GM18951 (cell line): ENCODE data around the gene CCL23.
"Not testable (repeated sequence)": the region's sequence is repeated elsewhere in the genome, so short reads cannot be mapped to it uniquely, and the experiment has no call there.

Experiments
- POLR2A ChIP-seq: IDR thresholded peaks from 4 replicates; pipeline ENCODE4 v1.6.1; 2011; ENCODE audit warnings: mild to moderate bottlenecking; ENCODE audit not compliant: insufficient read length, insufficient read depth; ENCODE audit errors: extremely low read depth
- in situ Hi-C: fragments of 300-500 bp; cut with MboI; formaldehyde crosslinking; loops from one replicate; pipeline ENCODE4 v1.12.0; 2022; ENCODE audit warnings: low sequenced_read_pairs, mixed read lengths, inconsistent platforms; ENCODE audit not compliant: unreplicated experiment

CCL23 gene

DNA sequence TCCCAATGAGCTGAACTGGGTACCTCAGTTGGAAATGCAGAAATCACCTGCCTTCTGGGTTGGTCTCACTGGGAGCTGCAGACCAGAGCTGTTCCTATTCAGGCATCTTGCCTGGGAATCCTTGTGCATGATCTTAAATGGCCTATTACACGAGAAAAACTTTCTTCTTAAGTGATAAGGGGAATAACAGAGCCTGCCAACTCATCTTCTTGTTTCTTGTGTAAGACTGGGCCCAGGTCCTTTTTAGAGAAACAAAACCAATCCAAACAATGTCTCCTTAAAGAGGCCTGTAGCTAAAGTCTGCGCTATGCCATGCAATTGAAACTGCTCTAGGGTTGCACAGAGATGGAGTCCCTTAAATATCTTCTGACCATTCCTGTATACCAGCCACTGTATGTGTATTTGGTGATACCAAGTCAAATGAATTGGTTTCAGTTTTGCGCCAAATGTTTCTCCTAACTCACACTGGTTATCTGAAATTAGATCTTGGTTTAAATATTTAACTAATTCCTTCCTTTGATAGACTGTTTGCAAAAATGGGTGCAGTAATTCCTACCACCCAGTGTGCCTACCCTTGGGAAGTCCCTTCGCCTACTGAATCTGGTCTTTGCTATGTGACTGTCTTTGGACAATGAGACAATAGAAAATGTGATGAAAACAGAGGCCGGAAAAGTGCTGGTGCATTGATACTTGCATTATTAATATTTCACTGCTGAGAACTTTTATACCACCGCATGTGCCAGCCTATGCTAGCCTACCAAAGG, 6.5 kb upstream of the CCL23 start:
- in situ Hi-C loops: no loop called here
- no peak for TF ChIP-seq POLR2A

DNA sequence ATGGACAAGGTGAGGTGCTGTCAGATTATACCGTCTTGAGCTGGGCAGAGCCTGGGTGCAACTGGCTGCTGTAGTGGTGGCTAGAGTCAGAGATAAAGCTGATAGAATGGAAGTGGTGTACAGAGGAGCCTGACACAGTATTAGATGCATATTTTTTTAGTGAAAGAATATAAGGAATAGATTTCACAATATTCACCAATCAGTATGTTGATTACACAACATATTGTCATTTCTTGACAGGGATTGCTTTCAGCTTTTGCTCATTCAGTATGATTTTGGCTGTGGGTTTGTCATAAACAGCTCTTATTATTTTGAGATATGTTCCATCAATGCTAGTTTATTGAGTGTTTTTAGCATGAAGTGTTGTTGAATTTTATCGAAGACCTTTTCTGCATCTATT, 1.7 kb upstream of the CCL23 start:
- TF ChIP-seq POLR2A: no peak
- in situ Hi-C loops: no loop called here

DNA sequence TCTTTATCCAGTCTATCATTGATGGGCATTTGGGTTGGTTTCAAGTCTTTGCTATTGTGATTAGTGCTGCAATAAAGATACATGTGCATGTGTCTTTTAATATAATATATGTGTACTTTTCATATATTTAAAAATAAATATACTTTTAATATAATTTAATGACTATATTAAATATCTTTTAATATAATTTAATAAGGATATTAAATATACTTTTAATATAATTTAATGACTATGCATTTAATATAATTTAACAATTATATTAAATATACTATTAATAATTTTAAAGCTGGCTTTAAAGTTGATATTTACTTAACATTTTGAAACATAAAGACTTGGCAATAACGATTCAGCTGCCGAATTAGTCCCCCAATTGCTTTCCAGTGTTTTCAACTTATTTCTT, 1.2 kb downstream of the CCL23 start:
- no peak for TF ChIP-seq POLR2A
- in situ Hi-C loops: no loop called here

DNA sequence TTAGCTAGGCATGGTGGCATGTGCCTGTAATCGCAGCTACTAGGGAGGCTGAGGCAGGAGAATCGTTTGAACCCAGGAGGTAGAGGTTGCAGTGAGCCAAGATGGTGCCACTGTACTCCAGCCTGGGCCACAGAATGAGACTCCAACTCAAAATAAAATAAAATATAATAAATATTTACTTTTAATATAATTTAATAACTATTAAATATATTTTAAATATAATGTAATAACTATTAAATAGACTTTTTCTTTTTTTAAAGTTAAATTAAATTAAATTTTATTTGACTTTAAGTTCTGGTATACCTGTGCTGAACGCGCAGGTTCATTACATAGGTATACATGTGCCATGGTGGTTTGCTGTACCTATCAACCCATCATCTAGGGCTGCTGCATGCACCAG, 1.9 kb downstream of the CCL23 start:
- in situ Hi-C loops: not testable (repeated sequence)

DNA sequence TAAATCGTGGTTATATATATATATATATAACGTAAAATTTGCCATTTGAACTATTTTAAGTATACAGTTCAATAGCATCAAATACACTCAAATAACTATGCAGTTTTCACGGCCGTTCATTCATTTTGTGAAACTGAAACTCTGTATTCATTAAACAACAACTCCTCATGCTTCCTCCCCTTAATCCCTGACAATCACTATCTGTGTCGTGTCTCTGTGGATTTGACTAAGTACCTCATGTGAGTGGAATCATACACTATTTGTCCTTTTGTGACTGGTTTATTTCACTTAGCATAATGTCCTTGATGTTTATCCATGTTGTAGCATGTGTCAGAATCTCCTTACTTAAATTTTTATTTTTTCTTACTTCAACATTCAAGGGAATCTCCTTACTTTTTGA, 2.8 kb downstream of the CCL23 start:
- in situ Hi-C loops: no loop called here
- no peak for TF ChIP-seq POLR2A

DNA sequence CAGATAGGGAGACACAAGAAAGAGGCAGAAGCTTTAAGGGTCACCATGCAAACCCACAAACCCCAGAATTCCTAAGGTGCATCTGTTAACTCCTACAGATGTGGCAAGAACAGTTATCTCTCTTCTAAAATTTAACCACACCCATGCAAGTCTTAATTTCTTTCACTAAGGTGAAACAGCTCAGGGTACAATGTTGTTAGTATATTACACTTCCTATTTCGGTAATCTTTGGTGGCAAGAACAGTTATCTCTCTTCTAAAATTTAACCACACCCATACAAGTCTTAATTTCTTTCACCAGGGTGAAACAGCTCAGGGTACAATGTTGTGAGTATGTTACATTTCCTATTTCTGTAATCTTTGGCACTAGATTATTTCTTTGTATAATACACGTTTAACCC, 6.6 kb downstream of the CCL23 start:
- in situ Hi-C loops: no loop called here
- no peak for TF ChIP-seq POLR2A

DNA sequence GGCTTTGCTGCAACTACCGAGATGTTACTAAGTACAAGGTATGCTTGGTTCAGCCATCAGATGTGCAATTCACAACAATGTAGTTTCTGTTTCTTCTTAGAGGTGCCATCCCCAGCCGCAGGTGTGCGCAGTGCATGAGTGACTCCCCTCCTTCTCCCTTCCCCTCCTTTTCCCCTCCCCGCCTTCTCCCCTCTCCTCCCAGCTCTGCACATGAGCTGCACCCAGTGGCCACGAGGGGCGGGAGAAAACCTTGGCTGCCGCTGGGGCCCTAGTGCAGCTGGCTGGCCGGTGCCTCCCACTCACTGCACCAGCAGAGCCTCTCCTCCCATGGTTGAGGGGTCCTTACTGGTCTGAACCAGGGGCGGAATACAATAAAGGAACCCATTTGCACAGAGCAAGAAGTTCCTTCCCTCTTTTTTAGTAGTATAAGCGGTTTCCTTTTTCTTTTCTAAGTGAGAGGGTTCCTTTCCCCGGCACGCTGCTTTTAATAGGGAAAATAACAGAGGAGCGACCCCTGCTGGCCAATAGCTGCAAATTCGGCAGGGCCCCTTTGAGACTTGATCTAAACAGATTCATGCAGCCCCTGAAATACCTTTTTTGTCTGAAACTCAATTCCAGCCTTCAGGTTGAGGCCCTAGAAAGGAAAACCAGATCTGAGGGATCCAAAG, 8.6 kb downstream of the CCL23 start:
- TF ChIP-seq POLR2A: no peak
- in situ Hi-C loops: no loop called here

DNA sequence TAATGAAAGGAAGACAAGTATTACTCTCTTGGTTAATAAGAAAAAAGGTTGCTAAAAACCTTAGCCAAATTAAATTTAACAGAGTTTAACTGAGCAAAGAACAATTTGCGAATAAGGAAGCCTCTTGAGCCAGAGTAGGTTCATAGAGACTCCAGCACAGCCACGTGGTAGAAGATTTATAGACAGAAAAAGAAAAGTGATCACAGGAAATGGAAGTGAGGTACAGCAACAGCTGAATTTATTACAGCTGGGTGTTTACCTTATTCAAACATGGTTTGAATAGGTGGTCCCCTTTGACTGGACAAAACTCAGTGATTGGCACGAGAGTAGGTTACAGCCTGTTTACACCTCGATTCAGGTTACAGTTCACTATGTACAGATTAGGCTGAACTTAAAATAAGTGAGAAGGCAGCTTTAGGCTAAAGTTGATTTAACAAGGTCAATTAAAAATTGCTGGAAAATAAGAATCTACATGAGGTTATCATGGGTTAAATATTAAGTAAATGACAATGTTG, 13.1 kb downstream of the CCL23 start:
- TF ChIP-seq POLR2A: no peak
- in situ Hi-C loops: no loop called here

DNA sequence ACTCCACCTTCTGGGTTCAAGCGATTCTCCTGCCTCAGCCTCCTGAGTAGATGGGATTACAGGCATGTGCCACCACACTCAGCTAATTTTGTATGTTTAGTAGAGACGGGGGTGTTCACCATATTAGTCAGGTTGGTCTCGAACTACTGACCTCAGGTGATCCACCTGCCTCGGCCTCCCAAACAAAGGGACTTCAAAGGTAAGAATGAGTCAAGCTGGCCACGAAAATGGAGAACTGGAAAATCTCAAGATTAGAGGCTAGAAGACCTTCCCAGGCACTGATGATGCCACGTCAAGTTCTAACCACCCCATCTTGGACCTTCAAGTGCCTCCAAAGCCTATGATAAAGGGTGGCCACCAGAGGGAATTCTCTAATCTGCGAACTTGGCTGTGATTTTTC, 15.1 kb downstream of the CCL23 start:
- in situ Hi-C loops: no loop called here
- no peak for TF ChIP-seq POLR2A

DNA sequence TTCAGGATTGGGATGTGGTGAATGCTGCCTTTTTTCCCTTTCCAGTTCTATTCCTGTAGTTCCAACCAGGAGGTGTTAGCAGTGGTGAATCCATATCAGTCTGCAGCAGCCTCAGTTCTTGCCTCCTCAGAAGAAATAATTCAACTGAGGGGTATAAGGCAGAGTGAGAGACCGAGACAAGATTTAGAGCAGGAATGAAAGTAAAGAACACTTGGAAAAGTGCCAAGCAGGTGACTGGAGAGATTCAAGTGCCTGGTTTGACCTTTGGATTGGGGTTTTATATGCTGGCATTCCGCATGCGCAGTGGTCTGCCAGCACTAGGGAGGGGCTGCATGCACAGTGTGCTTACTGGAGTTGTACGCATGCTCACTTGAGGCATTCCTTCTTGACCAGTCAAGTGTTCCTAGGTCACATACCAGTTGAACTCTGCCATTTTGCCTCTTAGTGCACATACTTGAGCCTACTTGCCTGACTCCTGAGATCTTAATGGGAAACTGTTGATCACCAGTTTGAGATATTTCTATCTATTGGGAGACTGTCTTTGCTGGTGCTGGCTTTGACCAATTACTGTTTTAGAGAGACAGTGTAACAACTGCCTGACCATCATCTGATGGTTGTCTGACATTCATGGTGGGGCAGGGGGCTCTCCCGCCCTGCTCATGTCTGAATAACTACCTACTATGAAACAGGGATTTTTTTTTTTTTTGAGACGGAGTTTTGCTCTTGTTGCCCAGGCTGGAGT, 15.7 kb downstream of the CCL23 start:
- in situ Hi-C loops: no loop called here
- no peak for TF ChIP-seq POLR2A

DNA sequence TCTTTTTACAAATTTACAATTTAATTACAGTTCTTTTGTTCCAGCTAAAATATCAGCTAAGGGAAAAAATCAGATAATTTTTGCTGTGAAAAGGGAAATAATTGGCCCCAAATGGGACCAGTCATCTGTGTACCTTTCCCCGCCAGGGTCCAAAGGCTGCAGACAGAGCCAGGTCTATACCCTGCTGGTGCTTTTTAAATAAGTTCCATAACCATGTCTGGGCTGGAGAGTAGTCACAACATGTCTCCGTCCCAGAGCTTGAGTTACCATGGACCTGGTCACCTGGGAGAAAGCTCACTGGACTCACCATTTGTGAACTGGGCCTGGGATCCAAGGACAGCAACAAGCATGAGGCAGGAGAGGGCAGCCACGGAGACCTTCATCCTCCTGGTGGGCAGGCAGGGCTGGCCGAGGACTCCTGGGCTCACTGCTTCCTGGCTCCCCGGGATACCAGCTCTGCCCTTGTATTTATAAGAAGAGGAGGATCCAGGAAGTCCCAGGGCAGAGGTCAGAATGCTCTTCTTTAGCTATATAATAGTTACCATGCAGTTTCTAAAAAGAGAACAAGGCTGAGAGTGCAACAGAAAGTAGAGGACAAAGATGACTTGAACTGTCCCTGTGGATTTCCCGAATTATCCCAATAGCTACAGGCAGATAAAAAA, 16.5 kb downstream of the CCL23 start, which contains the start of gene CCL15:
Gene CCL15, minus strand, starts transcription at position 444 of the 662 bp plus-strand sequence. Its CDS starts 61 bp downstream, at position 383.
- no peak for TF ChIP-seq POLR2A
- in situ Hi-C loops: no loop called here

DNA sequence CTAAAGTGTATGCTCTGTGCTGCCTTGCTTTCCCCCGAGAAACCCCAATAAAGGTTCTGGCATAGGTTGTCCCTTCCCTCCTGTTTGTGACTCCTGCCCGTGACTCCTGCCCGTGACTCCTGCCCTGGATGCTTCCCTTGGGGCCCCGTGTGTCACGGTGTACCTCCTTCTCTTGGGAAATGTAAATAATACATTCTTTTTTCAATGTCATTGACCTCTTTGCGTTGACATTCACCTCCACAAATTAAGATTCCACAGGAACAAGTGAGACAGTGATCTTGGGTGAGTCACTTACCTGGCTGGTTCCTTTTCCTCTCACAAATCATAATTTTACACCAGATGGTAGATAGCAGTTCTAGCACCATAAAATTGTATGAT, 17.1 kb downstream of the CCL23 start:
- in situ Hi-C loops: no loop called here
- TF ChIP-seq POLR2A: no peak

DNA sequence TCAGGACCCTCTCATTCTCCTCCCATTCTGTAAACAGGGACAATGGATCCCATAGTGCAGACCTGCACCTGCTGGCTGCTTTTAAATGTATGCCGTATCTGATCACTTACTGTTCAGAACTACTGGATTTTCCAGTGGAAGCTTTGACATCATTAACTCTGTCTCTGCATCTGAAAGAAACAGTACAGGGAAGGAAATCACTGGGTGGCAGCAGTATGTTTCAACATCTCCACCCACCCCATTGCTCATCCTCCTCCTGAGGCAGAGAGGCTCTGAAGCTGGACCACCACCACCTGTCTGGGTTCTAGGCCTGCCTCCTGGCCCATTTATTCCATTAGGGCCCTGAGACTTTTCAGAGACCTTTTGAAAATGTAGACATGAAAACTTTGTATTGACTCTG, 19.0 kb downstream of the CCL23 start:
- in situ Hi-C loops: no loop called here
- no peak for TF ChIP-seq POLR2A
